ENCODE results near the gene MYH9.
A peak's percentile ranks its signal among the peaks of the same experiment; 100 is the strongest.

The MYH9 gene

DNA sequence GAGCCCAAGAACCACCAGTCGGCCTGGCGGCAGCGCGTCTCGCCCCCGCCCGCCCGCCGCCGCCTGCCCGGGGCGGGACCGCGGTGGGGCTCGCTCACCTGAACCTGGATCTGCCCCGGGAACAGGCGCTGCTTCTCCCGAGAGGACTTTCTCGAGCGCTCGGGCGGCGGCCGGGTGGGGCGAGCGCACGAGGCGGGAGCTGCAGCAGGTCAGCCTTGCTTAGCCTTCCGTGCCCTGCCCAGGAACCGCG is 133 bp downstream of the MYH9 start:
- H3K4me1 Mint-ChIP-seq: peaks cover 32% of the 10 kb centered on the region
- H3K36me3 Mint-ChIP-seq (ENCODE audit: low read depth): peaks cover 10% of the 10 kb centered on the region
- peak overlapping the region in 2 of 3 experiments; percentile 82 to 84 for H3K27ac Mint-ChIP-seq
- no peaks in the 10 kb centered on the region for H3K27me3 Mint-ChIP-seq (ENCODE audit: low read depth)
- H3K4me3 Mint-ChIP-seq: peak overlapping the region; percentile 82 to 87 (median 86)
- TF ChIP-seq, protein P1, sequence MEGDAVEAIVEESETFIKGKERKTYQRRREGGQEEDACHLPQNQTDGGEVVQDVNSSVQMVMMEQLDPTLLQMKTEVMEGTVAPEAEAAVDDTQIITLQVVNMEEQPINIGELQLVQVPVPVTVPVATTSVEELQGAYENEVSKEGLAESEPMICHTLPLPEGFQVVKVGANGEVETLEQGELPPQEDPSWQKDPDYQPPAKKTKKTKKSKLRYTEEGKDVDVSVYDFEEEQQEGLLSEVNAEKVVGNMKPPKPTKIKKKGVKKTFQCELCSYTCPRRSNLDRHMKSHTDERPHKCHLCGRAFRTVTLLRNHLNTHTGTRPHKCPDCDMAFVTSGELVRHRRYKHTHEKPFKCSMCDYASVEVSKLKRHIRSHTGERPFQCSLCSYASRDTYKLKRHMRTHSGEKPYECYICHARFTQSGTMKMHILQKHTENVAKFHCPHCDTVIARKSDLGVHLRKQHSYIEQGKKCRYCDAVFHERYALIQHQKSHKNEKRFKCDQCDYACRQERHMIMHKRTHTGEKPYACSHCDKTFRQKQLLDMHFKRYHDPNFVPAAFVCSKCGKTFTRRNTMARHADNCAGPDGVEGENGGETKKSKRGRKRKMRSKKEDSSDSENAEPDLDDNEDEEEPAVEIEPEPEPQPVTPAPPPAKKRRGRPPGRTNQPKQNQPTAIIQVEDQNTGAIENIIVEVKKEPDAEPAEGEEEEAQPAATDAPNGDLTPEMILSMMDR (IDR thresholded peaks at IDR 0.05; ENCODE audit: unreplicated experiment in 3 of 3): no peak
- no peaks in the 10 kb centered on the region for H3K9me3 Mint-ChIP-seq

DNA sequence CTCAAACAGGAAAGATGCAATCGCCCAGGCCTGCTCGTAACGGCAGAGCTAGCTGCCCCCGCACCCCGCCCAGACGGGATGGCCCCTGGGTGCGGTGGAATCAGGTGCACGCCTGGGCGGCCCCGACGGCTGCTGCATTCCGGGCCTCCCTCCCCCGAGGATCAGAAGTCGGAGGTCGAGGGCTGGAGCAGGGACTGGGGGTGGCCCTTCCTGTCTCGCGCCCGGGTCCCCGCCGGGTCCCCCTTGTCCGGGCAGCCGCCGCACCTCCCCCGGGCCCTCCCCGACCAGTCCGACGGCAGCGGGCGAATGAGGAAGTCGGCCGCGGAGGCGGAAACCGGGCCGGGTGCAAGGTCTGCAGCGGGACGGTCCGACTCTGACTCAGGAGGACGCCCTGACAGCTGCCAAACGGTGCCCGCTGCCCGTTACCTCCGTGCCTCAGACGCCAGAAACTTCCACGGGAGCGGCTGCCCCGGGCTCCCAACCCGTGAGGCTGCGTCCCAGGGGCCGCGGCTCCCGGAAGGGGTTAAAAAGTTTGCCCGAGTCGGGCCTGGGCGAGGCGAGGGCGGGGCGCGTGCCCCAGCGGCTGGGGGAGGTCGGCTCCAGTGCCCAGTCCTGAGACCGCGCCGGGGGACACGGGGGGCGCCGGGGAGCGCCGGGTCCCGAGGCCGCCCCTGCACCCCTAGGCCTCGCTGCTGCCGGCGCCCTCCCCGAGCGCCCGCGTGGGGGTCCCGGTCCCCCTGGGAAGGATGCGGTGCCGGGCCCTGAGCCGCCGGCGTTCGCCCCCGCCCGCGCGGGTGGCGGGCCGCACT is 663 bp downstream of the MYH9 start:
- H3K9me3 Mint-ChIP-seq: no peaks in the 10 kb centered on the region
- TF ChIP-seq, protein P1 (IDR thresholded peaks at IDR 0.05; ENCODE audit: unreplicated experiment in 3 of 3): no peak
- H3K4me1 Mint-ChIP-seq: peaks cover 32% of the 10 kb centered on the region
- peaks cover 10% of the 10 kb centered on the region for H3K36me3 Mint-ChIP-seq (ENCODE audit: low read depth)
- H3K27ac Mint-ChIP-seq: peak overlapping the region; percentile 91 to 94 (median 93)
- H3K4me3 Mint-ChIP-seq: peak overlapping the region; percentile 82 to 92 (median 89)
- H3K27me3 Mint-ChIP-seq (ENCODE audit: low read depth): no peaks in the 10 kb centered on the region

DNA sequence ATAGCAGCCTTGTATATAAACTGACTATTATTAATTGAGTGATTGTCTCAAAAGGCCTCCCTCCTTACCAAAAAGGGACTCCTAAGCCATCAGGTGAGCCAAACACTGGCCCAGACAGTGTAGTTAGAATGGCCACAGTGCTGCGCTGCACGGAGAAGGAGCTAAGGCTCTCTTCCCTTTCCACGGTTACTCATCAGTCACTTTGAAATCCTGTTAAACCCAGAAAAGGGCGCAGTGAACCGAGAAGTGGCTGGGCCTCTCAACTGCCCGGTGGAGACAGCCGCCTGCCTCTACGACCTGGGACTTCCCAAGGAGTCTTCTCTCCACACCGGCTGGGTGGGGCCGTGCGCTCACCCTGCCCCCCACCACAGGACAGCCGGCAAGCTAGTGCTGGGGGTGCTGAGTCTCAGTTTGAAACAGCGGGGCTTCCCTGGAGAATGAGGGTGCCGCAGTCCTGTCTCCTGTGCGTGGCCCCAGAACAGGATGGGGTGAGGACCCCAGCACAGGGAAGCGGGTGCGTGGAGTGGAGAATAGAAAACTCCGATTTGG is 1.3 kb downstream of the MYH9 start:
- Mint-ChIP-seq H3K27me3 (ENCODE audit: low read depth) (no peaks in the 10 kb centered on the region), H3K36me3 (ENCODE audit: low read depth) (peaks cover 14% of the 10 kb centered on the region), H3K4me1 (peaks cover 36% of the 10 kb centered on the region), H3K27ac (peak overlapping the region; percentile 91 to 94 (median 93)), H3K9me3 (no peaks in the 10 kb centered on the region), H3K4me3 (peak overlapping the region; percentile 82 to 92 (median 89))
- TF ChIP-seq, protein P1 (IDR thresholded peaks at IDR 0.05; ENCODE audit: unreplicated experiment in 3 of 3): no peak

DNA sequence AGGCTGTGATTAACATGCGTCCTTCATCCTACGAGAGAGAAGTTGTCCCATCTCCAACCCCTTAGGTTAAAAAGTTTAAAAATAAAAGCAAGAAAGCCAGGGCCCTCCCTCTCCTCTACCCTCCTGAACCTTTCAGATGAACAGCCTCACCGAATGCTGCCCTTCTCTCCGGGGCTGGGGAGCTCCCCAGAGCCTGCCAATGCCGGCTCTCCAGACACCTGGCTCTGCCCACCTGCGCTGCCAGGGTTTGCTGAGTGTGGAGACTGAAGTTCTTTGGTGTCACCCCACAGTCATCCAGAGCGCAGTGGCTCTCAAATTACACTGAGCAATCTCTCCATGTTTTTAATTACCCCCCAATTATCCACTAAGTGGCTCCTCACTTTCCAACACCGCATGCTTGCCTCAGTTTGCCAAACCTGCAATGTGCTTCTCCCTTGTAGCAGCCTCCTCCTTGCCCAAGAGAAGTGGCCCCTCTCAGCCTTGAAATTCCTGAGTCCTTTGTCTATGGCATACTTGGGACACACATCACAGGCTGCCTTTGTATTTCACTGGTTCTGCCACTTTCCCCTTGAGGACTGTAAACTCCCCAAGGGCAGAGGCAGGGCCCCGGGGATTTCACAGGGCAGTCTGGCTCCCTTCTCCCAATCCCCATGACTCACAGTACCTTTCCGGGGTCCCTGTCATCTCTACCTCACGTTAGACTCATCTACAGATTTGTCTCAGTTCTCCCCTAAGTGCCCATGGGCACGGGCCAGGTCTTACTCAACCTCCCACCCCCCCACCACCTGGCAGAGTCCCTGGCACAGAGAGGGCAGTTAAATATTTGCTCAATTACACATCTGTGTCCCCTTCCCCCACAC is 2.0 kb downstream of the MYH9 start:
- Mint-ChIP-seq H3K4me3 (peak overlapping the region; percentile 82 to 92 (median 89)), H3K9me3 (no peaks in the 10 kb centered on the region), H3K4me1 (peaks cover 36% of the 10 kb centered on the region), H3K27ac (peak overlapping the region; percentile 91 to 94 (median 93)), H3K36me3 (ENCODE audit: low read depth) (peaks cover 14% of the 10 kb centered on the region), H3K27me3 (ENCODE audit: low read depth) (no peaks in the 10 kb centered on the region)
- TF ChIP-seq, protein P1 (IDR thresholded peaks at IDR 0.05; ENCODE audit: unreplicated experiment in 3 of 3): no peak

DNA sequence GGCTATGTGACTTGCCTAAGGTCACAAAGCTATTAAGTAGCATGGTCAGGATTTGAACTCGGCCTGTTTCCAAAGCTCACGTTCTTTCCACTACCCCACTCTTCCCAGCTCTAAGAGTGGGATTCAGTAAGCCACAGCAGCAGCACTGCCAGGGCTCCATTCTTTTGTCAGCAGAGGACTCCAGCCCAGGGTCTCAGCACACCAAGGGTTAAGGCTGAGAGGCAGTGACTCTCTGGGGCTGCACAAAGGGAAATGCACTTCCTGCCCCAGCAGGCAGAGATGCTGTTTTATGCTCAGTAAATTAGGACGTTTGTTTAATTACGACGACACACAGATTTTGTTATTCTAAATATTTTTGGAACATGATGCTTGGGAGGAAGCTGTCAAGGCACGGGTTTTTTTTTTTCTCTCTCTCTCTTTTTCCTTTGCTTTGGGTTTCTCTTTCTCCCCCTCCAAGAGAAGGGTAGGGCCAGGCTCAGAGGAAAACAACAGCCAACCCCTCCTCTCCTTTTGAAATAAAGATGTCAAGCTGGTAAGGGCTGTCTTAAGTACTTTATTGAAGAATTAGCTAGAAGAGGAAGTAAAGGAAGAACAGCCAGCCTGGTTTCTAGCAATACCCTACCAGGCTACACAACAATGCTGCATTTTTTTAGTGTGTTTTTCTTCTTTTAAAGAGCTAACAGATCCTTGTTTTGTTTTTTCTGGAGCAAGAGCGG is 2.8 kb downstream of the MYH9 start:
- Mint-ChIP-seq H3K36me3 (ENCODE audit: low read depth) (peaks cover 14% of the 10 kb centered on the region), H3K27ac (peak overlapping the region; percentile 91 to 94 (median 93)), H3K4me3 (peak overlapping the region; percentile 82 to 92 (median 89)), H3K27me3 (ENCODE audit: low read depth) (no peaks in the 10 kb centered on the region), H3K4me1 (peaks cover 36% of the 10 kb centered on the region), H3K9me3 (no peaks in the 10 kb centered on the region)
- TF ChIP-seq, protein P1 (IDR thresholded peaks at IDR 0.05; ENCODE audit: unreplicated experiment in 3 of 3): peak in 1 of 3 experiments; percentile 31

Measured in nephron (organoid).